Activated B cell treated with CpG ODN at 0.5 μM for 24 hours (primary cell): ENCODE data around the gene CFAP20DC. TPM values are rescaled to one million over a fixed set of nuclear protein-coding genes. Genes with fewer than 3 reads are reported as not detected.
"Not testable (repeated sequence)": the region's sequence is repeated elsewhere in the genome, so short reads cannot be mapped to it uniquely, and the experiment has no call there.

ENCODE experiments used
- ATAC-seq: fragments of 200-7000 bp; cut with Tn5 transposase; one replicate; pipeline ENCODE4 v1.10.0; 2021; ENCODE audit warnings: low read depth, mild to moderate bottlenecking, moderate library complexity
- CTCF ChIA-PET: fragments of 350-600 bp; sonication (Branson Sonifier 250); formaldehyde crosslinking; loops from one replicate; lab custom pipeline; 2021; ENCODE audit warnings: antibody characterized with exemption; lab: Charles Lee
- POLR2A ChIA-PET: fragments of 350-600 bp; sonication (Branson Sonifier 250); formaldehyde crosslinking; loops from one replicate; lab custom pipeline; 2021; ENCODE audit warnings: antibody characterized with exemption; lab: Charles Lee
- DNase-seq: peaks from one replicate; pipeline ENCODE4 v3.0.0; 2022
- H3K27ac Mint-ChIP-seq: one replicate; pipeline ENCODE4 v1.8.0; 2020; ENCODE audit warnings: mixed read lengths
- H3K27me3 Mint-ChIP-seq: one replicate; pipeline ENCODE4 v1.8.0; 2021; ENCODE audit warnings: mixed read lengths
- H3K36me3 Mint-ChIP-seq: one replicate; pipeline ENCODE4 v1.8.0; 2021; ENCODE audit warnings: low read depth, mixed read lengths
- H3K4me1 Mint-ChIP-seq: one replicate; pipeline ENCODE4 v1.8.0; 2021; ENCODE audit warnings: mixed read lengths
- H3K4me3 Mint-ChIP-seq: one replicate; pipeline ENCODE4 v1.8.0; 2020; ENCODE audit warnings: mild to moderate bottlenecking, mixed read lengths
- H3K9me3 Mint-ChIP-seq: one replicate; pipeline ENCODE4 v1.8.0; 2020; ENCODE audit warnings: mixed read lengths
- CTCF ChIP-seq: fragments of 200-600 bp; IDR thresholded peaks from one replicate; pipeline ENCODE4 v1.8.0; 2022; ENCODE audit warnings: antibody characterized with exemption, mild to moderate bottlenecking
- intact Hi-C: fragments of 100-400 bp; cut with micrococcal nuclease; formaldehyde crosslinking; loops from one replicate; pipeline ENCODE4 v1.15.1; 2024
- total RNA-seq: library from RNA; stranded (reverse); gene quantifications from 2 replicates; pipeline ENCODE4 v1.2.3, GENCODE V29; 2022

Gene CFAP20DC
- total RNA-seq, 1 donor from 2014 or later = 1.6 TPM

- CTCF ChIA-PET = no interaction called here
- intact Hi-C loops = no loop called here
- H3K9me3 Mint-ChIP-seq = no peaks in the 10 kb centered on the region
- no peaks in the 10 kb centered on the region for H3K36me3 Mint-ChIP-seq
- H3K27me3 Mint-ChIP-seq = no peaks in the 10 kb centered on the region
- H3K4me3 Mint-ChIP-seq = no peak overlapping the region
- ATAC-seq (no peak), DNase-seq (no peak)
- POLR2A ChIA-PET = no interaction called here
- TF ChIP-seq CTCF = no peak
- H3K4me1 Mint-ChIP-seq = no peaks in the 10 kb centered on the region
- H3K27ac Mint-ChIP-seq = no peak overlapping the region
Measured at GRCh38 chr3:58707390-58707930, 342.4 kb downstream of the CFAP20DC start.

- TF ChIP-seq CTCF = no peak
- Mint-ChIP-seq H3K4me3 (no peak overlapping the region), H3K4me1 (no peaks in the 10 kb centered on the region), H3K27ac (no peak overlapping the region), H3K27me3 (no peaks in the 10 kb centered on the region), H3K36me3 (no peaks in the 10 kb centered on the region), H3K9me3 (no peaks in the 10 kb centered on the region)
- ATAC-seq (no peak), DNase-seq (no peak)
- intact Hi-C loops = no loop called here
- ChIA-PET POLR2A (no interaction called here), CTCF (no interaction called here)
Measured at GRCh38 chr3:58706395-58707167, 343.2 kb downstream of the CFAP20DC start.

- Mint-ChIP-seq H3K36me3 (no peaks in the 10 kb centered on the region), H3K27me3 (no peaks in the 10 kb centered on the region), H3K4me1 (no peaks in the 10 kb centered on the region), H3K27ac (no peak overlapping the region), H3K9me3 (no peaks in the 10 kb centered on the region), H3K4me3 (no peak overlapping the region)
- ChIA-PET CTCF (no interaction called here), POLR2A (no interaction called here)
- ATAC-seq = no peak
- TF ChIP-seq CTCF = no peak
- intact Hi-C loops = no loop called here
- DNase-seq = no peak
Measured at GRCh38 chr3:58704745-58705144, 345.1 kb downstream of the CFAP20DC start.

- not testable (repeated sequence) for H3K9me3 Mint-ChIP-seq
Measured at GRCh38 chr3:58704304-58704703, 345.5 kb downstream of the CFAP20DC start.

GRCh38 chr3:58698246-58698645 is 351.6 kb downstream of the CFAP20DC start:
- no peak for ATAC-seq
- H3K4me1 Mint-ChIP-seq = no peaks in the 10 kb centered on the region
- DNase-seq = no peak
- no peak for TF ChIP-seq CTCF
- no peak overlapping the region for H3K4me3 Mint-ChIP-seq
- ChIA-PET POLR2A (no interaction called here), CTCF (no interaction called here)
- intact Hi-C loops = no loop called here
- H3K9me3 Mint-ChIP-seq = no peaks in the 10 kb centered on the region
- no peak overlapping the region for H3K27ac Mint-ChIP-seq
- H3K36me3 Mint-ChIP-seq = no peaks in the 10 kb centered on the region
- no peaks in the 10 kb centered on the region for H3K27me3 Mint-ChIP-seq

More at GRCh38 chr3:58704304-58704703, 345.5 kb downstream of the CFAP20DC start:
- DNase-seq, H3K27me3 Mint-ChIP-seq, H3K27ac Mint-ChIP-seq, H3K4me1 Mint-ChIP-seq, ATAC-seq, intact Hi-C loops, H3K36me3 Mint-ChIP-seq, CTCF ChIA-PET, H3K4me3 Mint-ChIP-seq, POLR2A ChIA-PET: not testable (repeated sequence)
